HTERT RPE-1 (cell line): ENCODE data around the gene TMEM131L.
"Not testable (repeated sequence)": the region's sequence is repeated elsewhere in the genome, so short reads cannot be mapped to it uniquely, and the experiment has no call there.

Experiments used
- in situ Hi-C: fragments of 300-500 bp; cut with MboI; formaldehyde crosslinking; loops from 4 replicates; pipeline ENCODE4 v1.14.3; 2020; ENCODE audit warnings: low sequenced_read_pairs

Gene TMEM131L

DNA sequence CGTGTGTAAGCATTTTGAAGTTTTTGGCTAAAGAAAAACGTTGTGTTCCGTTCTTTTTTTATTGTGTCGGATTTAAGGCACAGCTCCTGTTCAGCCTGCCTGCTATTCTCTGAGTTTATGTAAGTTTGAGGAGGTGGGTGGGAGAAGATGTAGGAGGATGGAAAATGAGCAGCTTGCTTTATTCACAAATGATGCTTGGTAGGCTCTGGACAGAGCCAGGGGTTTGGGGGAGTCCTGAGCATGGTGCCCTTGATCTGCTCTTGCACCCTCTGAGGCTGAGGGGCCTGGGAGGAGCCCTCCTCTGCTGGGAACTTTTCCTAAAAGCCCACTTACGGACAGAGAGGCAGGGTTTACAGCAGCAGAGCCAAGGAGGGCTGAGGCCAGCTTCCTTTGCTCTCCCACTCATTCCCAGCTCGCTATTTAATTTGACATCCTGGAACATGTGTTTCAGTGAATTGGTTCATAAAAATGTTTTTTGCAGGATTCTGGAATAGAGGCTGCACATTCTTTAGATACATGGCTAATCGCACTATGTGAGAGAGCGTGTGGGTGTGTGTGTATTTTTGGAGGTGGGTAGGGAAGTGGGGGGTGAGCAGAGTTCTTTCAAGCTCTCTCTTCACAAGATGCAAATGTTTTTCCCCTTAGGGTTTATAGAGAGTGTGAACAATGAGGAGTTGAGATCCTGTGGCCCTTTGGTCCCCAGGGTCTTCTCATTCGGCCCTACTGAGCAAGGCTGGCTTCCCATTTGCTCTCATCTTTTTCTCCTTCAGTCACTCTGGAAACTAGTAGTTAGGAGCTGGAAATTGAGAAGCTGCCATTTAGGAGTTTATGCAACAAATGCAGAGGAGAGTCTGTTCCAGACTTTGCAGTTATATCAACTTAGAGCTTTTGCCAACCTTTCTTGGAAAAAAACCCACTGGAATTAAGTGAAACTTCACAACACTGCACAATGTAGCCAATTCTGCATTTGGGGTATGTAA is 32.1 kb downstream of the TMEM131L start:
- in situ Hi-C loops: no loop called here

DNA sequence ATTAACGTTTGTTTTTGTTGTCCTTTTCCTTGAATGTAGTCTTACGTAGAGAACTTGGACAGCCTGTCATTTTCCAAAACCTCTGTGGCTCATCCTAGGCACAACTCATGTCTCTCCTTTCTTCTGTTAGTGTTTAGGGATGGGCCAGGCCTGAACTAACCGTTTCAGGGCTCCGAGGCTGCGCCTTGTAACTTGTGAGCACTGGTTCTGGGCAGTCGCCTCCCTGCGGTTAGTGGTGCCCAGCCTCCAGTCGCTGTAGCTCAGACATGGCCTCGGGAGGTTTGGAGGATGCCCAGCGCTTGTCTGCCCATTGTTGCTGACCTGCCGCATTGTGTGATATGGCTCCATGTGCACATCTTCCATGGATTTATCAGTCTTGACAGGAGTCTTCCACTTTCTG is 32.8 kb downstream of the TMEM131L start:
- in situ Hi-C loops: no loop called here

DNA sequence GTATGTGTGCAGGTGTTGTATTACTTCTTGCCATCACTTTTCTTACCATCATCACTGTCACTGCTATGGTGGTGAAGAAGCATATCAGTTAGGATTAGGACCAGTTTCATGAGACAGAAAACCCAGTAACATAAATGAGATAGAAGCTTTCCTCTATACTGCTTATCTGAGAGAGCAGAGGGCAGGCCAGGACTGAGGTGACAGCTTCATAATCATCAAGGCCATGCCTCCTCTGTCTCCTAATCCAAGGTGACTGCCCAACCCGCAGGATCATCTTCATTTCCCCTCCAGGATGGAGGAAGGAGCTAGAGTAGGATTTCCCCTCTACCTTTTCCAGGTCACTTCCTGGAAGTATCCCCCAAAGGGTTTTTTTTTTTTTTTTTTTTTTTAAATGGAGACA is 35.4 kb downstream of the TMEM131L start:
- in situ Hi-C loops: no loop called here

DNA sequence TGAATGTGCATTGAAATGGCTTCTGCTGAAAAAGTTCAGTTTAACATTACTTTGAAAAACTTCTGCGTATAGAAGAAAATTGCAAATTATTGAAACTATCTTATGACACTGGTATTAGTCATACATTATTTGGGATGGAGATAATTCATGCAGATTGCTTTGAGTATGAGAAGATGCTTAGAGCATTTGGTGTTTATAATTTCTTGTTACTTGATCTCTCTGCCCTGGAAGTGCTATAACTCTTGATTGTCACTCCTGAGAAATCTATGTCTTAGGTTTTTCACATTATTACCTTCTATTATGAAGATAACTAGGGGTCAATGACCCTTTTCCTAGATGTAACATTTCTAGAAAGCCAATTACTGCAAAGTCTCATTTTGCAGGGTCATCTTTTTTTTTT is 36.4 kb downstream of the TMEM131L start:
- in situ Hi-C loops: no loop called here

DNA sequence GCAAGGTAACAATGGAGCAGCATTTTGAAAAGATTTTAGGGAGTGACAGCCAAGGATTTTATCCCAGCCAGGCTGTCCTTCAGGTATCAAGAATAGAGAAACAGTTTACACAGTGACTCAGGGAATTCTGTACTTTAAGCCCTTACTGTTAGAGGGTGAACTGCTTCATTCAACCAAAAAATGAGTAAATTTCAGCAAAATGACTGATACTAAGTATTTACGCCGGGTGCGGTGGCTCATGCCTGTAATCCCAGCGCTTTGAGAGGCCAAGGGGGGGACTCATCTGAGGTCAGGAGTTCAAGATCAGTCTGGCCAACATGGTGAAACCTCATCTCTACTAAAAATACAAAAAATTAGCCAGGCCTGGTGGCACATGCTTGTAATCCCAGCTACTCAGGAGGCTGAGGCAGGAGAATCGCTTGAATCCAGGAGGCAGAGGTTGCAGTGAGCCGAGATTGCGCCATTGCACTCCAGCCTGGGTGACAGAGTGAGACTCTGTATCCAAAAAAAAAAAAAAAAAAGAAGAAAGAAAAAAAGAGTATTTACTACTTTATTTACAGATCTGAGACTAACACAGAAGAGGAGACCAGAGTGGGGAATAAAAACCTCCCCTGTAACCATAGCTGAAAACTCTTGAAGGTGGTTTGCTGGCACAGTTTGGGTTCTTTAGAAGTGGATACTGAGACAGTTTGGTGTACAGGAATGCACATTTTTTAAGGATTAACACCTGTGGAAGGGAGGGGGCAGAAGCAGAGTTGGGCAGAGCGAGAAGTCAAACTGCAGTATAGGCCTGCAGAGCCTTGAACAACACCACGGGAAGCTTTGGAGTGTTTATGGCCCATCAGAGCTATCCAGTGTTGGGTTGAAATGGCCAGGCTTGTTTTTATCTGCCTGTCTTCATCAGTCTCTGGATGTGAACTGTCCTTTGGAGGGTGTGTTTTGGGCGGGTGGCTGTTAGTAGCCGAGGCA is 40.5 kb downstream of the TMEM131L start:
- in situ Hi-C loops: no loop called here

DNA sequence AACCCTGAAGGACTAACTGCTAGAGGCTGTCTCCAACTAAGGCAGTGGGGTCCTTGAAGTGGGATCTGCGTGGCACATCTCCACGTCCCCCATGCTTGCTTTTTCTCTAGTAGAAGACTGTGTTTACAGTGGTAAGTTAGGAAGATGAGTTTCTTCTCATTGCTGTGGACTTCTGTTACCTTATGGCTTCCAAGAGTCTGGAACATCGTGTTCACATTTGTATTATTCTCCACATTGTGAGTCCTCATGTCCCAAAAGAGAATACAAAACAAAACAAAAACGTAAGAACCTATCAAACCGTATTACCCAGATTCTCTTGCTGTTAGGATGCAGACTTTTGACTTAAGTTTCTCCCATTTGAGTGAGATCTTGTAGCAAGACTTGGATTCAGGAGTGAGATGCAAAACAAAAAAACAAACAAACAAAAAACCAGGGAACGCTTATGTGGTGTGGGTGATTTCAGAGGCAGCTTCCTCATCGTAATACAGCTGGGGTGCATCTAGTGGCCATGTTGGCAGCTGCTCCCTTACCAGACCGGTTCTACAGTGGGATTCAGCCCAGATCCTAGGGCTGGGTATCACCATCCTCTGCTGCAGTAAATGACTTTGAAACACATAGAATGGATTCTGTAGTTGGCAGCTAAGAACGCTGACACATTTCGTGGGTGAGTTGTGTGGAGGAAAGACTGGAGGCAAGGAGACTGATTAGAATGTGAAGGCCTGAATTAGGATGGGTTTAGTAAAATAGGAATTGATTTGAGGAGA is 41.3 kb downstream of the TMEM131L start:
- in situ Hi-C loops: no loop called here

DNA sequence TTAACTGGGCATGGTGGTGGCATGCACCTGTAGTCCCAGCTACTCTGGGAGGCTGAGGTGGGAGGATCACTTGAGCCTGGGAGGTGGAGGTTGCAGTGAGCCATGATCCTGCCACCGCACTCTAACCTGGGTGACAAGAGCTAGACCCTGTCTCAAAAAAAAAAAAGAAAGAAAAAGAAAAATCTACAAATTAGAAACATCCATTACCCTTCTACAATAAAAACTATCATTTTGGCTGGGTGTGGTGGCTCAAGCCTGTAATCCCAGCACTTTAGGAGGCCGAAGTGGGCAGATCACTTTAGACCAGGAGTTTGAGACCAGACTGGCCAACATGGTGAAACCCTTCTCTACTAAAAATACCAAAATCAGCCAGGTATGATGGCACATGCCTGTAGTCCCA is 43.1 kb downstream of the TMEM131L start:
- in situ Hi-C loops: not testable (repeated sequence)

DNA sequence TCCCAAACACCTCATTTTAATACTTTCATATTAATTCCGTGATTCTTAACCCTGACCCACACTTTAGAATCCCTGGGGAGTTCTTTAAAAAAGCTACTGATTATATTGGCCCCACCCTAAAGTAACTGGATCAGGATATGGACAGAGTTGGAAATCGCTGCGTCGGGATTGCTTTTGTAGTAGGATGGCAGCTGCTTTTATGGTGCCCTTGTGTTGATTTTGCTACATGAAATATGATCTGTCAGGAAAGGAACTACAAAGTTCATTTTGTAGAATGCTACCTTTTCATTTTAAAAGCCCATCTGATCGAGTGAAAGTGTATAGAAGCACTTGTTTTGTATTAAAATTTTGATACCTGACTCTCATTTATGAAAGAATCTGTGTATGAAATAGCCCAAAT is 43.6 kb downstream of the TMEM131L start:
- in situ Hi-C loops: no loop called here

DNA sequence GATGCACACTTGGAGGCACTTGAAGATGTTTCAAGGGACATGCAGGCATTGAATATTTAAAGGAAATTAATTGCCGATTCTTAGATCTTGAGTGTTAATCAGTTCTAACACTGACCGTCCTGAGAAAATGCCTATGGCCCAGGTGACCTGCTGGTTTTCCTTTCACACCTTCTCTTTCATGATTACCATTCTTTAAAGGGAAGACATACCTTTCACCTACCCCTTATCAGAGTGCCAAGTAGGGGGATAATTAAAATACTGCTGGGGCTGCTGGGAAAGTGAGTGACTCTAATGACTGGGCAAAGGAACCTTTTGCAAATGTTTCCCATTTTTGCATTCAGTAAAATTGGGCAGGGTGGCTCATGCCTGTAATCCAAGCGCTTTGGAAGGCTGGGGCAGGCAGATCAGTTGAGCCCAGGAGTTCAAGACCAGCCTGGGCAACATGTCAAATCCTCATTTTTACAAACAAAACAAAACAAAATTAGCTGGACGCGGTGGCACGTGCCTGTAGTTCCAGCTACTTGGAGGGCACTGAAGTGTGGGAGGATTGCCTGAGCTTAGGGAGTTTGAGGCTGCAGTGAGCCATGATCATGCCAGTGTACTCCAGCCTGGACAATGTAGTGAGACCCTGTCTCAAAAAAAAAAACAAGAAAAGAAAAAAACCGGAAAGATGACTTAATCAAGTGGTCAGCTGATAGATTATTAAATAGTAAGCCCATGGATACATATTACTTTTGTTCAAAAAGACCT is 44.3 kb downstream of the TMEM131L start:
- in situ Hi-C loops: no loop called here

DNA sequence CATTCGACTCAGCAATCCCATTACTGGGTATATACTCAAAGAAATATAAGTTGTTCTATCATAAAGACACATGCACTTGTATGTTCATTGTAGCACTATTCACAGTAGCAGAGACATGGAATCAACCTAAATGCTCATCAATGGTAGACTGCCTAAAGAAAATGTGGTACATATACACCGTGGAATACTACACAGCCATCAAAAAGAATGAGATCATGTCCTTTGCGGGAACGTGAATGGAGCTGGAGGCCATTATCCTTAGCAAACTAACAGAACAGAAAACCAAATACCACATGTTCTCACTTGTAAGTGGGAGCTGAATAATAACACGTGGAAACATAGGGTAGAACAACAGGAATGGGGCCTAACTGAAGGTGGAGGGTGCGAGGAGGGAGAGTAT is 44.9 kb downstream of the TMEM131L start:
- in situ Hi-C loops: no loop called here

DNA sequence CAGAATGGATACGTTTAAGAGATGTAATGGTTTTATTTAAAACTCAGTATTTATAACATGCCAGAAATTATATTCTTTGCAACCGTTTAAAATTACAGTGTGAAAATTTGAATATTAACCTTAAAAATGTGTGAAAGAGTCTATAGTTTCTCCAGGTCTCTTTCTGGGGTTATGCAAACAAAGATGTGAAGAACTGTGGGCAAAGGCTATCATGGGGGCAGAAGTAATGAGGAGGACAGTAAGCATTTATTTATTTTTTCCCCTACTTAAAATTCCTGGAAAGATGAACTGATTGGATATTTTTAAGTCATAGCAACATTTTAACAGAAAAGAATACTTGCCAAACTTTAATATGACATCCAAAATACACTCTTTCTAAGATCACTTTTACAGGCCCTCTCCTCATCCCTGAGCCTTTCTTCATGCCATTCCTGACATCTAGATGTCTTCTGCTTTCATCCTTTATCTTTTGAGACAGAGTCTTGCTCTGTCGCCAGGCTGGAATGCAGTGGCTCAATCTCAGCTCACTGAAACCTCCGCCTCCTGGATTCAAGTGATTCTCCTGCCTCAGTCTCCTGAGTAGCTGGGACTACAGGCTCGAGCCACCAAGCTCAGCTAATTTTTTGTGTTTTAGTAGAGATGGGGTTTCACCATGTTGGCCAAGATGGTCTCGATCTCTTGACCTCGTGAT is 46.1 kb downstream of the TMEM131L start:
- in situ Hi-C loops: no loop called here

DNA sequence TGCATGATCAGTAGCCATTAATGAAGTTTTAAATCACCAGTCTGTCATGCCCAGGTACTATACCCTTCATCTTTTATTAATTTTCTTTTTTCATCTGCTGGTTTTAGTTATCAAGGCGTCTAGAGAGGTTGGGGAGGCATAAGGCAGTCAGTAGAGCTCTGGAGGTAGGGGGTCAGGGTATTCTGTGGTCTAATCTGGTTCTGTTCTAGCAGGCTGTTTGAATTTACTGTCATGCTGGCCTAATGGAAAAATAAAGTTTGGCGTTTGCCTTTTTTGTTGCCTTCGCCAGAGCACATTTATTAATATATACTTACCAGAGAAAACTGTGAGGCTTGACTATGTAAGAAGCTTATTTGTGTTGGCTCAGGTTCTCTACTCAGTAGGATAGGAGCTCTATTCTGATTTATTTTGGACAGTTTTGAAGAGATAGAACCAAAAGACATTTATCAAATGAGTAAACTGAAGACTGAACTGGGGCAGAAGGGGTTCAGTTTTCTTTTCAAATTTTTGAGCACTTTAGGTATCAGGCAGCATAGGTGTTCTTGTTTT is 46.9 kb downstream of the TMEM131L start:
- in situ Hi-C loops: no loop called here

DNA sequence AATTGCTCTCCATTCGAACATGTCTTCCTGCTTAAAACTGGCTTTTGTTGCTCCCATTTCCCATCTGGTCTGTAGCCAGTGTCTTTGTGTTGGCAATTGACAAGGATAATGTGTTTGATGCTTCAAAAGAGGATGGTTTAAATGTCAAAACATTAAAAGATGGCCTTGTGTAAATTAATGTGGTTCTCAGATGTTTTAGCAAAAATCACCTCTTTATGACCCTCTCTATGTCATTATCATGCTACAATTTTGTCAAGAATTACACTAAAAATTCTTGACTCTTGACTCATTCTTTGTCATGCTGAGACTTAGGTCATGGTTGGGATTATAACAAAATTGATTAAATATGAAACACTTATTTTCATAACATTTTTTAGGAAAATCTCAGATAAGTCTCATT is 47.4 kb downstream of the TMEM131L start:
- in situ Hi-C loops: no loop called here

DNA sequence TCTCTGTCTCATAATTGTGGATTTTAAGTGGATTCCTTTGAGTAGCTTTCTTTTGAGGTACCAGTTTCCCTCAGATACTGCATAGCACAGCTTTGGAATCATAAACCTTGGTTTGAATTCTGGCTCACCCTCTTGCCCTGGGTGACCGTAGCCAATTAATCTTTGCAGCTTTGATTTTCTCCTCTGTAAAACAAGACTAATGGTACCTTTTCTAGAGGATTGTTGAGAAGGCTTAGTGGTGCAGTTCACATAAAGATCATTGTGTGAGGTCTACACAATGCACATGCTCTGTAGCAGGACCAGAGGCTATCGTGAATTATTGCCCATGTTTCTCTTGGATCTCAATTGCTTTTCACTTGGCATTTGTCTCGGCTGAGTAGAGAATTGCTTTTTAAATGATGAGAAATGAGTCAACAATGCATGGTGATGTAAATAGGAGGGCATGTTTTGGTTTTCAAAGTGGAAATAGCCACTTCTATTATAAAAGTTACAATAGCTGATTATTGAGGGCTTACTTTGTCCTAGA is 47.9 kb downstream of the TMEM131L start:
- in situ Hi-C loops: no loop called here

DNA sequence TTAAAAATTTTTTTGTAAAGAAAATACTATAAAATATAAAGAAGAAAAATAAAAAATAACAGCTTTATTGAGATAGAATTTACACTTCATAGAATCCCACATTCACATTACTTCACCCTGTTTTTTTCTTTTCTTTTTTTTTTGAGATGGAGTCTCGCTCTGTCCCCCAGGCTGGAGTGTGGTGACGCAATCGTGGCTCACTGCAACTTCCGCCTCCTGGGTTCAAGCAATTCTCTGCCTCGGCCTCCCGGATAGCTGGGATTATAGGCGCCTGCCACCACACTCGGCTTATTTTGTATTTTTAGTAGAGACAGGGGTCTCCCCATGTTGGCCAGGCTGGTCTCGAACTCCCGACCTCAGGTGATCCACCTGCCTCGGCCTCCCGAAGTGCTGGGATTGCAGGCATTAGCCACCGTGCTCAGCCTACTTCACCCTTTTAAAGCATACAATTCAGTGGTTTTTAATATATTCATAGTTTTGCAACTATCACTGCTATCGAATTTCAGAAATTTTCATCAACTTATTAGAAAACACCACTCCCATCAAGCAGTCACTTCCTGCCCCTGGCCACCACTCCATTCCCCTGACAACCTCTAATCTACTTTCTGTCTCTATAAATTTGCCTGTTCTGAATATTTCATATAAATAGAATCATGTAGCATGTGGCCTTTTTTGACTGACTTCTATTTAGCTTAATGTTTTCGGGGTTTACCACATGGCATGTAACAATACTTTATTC is 48.7 kb downstream of the TMEM131L start:
- in situ Hi-C loops: no loop called here

DNA sequence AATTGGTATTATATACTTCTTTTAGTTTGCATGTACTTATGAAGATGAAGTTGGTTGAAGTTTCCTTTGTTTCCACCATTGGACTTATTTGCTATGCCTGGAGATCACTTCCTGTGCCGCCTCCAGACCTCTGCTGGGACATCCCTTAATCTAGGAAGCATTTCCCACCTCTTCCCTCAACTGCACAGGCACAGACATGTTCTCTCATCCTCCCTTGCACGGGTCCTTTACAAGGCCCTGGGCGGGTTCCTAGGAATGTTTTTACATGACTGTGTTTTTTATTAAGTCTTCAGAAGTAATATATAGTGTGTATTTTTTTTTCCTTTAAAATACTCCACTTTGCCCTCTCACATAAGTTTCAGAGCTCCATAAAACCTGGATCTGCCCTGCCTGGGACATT is 51.0 kb downstream of the TMEM131L start:
- in situ Hi-C loops: no loop called here

DNA sequence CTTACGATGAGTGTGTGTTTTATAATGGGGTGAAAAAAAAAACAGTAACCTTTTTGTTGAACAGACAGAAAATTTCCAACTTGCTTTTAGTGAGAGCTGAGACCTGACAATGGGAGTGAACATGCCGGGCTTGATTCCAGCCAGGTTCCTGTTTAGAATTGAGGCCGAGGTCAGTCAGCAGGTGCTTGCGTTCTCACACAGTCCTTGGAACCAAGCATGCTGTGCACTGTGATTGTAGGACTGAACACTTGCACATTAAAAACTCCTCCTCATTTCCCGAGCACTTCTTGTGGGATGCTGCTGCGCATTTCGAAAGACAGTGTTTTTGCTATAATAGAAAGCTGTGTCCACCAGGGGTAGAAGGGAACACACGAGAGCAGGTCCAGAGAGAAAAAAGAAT is 51.8 kb downstream of the TMEM131L start:
- in situ Hi-C loops: no loop called here

DNA sequence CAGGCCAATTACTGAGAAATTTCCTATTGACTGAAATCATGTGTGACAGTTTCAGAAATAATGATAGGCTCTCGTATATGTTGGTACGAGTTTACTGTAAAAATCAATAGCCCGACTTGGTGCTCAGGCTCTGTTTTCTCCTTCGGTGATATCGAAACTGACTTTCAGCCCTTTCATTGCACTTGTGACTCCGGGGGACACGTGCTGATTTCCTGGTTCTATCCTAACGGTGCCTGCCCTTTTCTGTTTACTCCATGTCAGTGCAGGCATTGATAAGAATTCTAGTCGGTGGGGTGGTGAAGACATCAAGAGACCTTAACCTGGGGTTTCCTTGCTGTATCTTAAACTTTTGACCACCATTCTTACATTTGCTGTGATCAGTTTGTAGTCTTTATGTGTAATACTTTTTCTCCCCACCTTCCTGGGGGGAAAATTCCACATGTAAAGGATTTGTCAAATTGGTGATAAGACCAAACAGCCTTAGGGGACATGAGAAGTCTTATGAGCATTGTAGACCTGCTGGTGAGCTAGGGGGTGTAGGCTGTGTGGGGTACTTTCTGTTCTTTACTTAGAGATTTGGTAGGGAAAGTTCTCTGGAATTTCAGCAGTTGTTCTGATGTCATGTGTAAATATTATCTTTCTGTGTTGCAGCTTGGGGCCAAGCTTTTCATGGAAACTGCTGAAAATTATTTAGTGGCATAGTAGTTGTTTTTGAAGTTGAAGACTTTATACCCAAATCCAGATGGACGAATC is 52.7 kb downstream of the TMEM131L start:
- in situ Hi-C loops: no loop called here
